Glutamatergic neuron (in vitro differentiated cells): ENCODE measurements around the gene DEAF1. TPM values are rescaled to one million over a fixed set of nuclear protein-coding genes. Genes with fewer than 3 reads are reported as not detected.

Experiments used
- DNase-seq: peaks from one replicate; pipeline ENCODE4 v3.0.0; 2022
- H3K27ac Mint-ChIP-seq: one replicate; pipeline ENCODE4 v1.8.0; 2020; ENCODE audit warnings: mild to moderate bottlenecking, mixed read lengths, inconsistent platforms; ENCODE audit not compliant: unreplicated experiment
- H3K27me3 Mint-ChIP-seq: one replicate; pipeline ENCODE4 v1.8.0; 2020; ENCODE audit warnings: mild to moderate bottlenecking, moderate library complexity, mixed read lengths, inconsistent platforms; ENCODE audit not compliant: unreplicated experiment
- H3K36me3 Mint-ChIP-seq: one replicate; pipeline ENCODE4 v1.8.0; 2020; ENCODE audit warnings: mild to moderate bottlenecking, mixed read lengths, inconsistent platforms; ENCODE audit not compliant: unreplicated experiment
- H3K4me1 Mint-ChIP-seq: one replicate; pipeline ENCODE4 v1.8.0; 2020; ENCODE audit warnings: mild to moderate bottlenecking, low read depth, mixed read lengths, inconsistent platforms; ENCODE audit not compliant: unreplicated experiment
- H3K4me3 Mint-ChIP-seq: one replicate; pipeline ENCODE4 v1.8.0; 2020; ENCODE audit warnings: mild to moderate bottlenecking, mixed read lengths, inconsistent platforms; ENCODE audit not compliant: unreplicated experiment
- H3K9me3 Mint-ChIP-seq: one replicate; pipeline ENCODE4 v1.8.0; 2020; ENCODE audit warnings: mild to moderate bottlenecking, moderate library complexity, mixed read lengths, inconsistent platforms; ENCODE audit not compliant: unreplicated experiment
- total RNA-seq: library from RNA; stranded (reverse); fragmentation: NEBNext Ultra II Directional; extraction: Animal tissue kit (Norgen Biotek cat#: 25700); gene quantifications from one replicate; pipeline ENCODE4 v1.2.1, GENCODE V29; 2021; ENCODE audit not compliant: unreplicated experiment
- TF ChIP-seq, protein P1 (sequence below): fragments of 200-600 bp; sonication (generic); IDR thresholded peaks from one replicate; pipeline ENCODE4 v1.5.0; 2021; ENCODE audit not compliant: partially characterized antibody, unreplicated experiment

DEAF1 gene
- total RNA-seq, 1 donor from 2014 or later = 51.5 TPM

DNA sequence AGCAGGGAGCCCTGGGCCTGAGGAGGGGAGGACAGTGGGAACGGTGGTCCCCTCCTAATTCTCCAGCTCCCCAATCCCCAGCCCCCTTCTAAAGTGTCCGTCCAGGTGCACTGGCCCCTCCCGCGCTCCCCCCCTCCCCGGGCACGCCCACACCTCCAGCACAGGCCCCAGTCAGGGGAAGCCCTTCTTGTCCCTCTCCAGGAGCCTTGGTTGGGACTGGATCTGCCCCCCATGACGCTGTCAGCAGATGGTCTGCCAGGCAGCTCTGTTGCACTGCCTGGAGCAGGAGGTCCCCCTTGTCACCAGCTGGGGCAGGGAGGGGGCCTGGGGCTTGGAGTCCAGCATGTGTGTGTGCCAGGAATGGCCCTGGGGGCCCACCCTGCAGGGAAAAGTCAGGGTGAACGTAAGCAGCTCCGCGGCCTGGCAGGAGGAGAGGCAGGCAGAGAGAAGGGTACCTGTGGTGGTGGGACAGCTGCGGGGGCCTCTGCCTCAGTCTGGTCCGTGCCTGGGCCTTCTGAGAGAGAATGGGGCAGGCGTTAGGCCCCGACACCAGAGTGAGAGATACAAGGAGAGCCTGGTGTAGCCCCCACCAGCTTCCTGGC lies 80.9 kb downstream of the DEAF1 start:
- peaks cover 9% of the 10 kb centered on the region for H3K9me3 Mint-ChIP-seq
- H3K36me3 Mint-ChIP-seq = no peaks in the 10 kb centered on the region
- peaks cover 9% of the 10 kb centered on the region for H3K4me1 Mint-ChIP-seq
- TF ChIP-seq, protein P1, sequence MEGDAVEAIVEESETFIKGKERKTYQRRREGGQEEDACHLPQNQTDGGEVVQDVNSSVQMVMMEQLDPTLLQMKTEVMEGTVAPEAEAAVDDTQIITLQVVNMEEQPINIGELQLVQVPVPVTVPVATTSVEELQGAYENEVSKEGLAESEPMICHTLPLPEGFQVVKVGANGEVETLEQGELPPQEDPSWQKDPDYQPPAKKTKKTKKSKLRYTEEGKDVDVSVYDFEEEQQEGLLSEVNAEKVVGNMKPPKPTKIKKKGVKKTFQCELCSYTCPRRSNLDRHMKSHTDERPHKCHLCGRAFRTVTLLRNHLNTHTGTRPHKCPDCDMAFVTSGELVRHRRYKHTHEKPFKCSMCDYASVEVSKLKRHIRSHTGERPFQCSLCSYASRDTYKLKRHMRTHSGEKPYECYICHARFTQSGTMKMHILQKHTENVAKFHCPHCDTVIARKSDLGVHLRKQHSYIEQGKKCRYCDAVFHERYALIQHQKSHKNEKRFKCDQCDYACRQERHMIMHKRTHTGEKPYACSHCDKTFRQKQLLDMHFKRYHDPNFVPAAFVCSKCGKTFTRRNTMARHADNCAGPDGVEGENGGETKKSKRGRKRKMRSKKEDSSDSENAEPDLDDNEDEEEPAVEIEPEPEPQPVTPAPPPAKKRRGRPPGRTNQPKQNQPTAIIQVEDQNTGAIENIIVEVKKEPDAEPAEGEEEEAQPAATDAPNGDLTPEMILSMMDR = no peak
- peaks cover 10% of the 10 kb centered on the region for H3K27me3 Mint-ChIP-seq
- no peak overlapping the region for H3K27ac Mint-ChIP-seq
- peak overlapping the region; percentile 59 for H3K4me3 Mint-ChIP-seq
- DNase-seq = no peak

DNA sequence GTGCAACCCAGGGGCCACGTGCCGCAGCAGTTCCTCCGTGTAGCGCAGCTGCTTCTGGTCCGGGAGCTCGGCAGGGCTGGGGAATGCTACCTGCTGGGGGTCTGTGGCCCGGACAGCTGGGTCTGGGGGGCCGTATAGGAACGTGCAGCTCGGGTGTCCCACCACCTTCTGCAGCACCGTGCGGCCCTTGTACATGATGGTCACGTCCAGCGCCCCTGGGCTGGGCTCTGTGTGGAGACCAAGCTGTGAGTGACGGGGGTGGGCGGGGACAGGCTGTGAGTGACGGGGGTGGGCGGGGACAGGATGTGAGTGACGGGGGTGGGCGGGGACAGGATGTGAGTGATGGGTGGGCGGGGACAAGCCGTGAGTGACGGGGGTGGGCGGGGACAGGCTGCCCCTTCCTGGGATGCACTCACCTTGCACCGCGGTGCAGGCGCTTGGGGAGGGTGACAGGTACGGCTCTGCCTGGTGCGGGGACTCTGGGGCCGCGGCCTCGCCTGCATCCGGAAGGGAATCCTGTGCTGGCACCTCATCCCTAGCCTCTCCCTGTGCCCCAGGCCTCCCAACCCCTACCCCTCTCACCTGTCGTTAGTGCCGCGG lies 81.6 kb downstream of the DEAF1 start:
- no peak overlapping the region for H3K27ac Mint-ChIP-seq
- peaks cover 10% of the 10 kb centered on the region for H3K27me3 Mint-ChIP-seq
- peak; percentile 68 for DNase-seq
- TF ChIP-seq, protein P1 = no peak
- H3K36me3 Mint-ChIP-seq = no peaks in the 10 kb centered on the region
- no peak overlapping the region for H3K4me3 Mint-ChIP-seq
- H3K9me3 Mint-ChIP-seq = peaks cover 10% of the 10 kb centered on the region
- H3K4me1 Mint-ChIP-seq = peaks cover 9% of the 10 kb centered on the region

DNA sequence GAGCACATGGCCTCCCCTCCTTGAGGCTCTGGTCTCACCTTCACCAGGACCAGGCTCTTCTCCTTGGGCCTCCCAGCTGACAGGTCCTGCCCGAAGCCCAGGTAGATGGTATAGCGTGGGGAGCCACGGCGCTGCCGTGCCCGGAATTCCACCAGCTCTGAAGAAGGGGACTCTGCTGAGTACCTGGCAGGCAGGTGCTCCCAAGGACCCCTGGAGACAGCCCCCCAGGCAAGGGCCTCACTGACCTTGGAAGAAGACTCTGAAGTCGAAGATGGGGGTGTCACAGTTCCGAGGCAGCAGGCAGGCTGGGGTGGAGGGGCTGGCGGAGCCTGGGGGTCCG lies 82.1 kb downstream of the DEAF1 start:
- H3K4me1 Mint-ChIP-seq = peaks cover 9% of the 10 kb centered on the region
- peaks cover 8% of the 10 kb centered on the region for H3K27me3 Mint-ChIP-seq
- peak overlapping the region; percentile 28 for H3K27ac Mint-ChIP-seq
- peaks cover 10% of the 10 kb centered on the region for H3K9me3 Mint-ChIP-seq
- H3K36me3 Mint-ChIP-seq = no peaks in the 10 kb centered on the region
- H3K4me3 Mint-ChIP-seq = no peak overlapping the region
- DNase-seq = no peak
- TF ChIP-seq, protein P1 = no peak

DNA sequence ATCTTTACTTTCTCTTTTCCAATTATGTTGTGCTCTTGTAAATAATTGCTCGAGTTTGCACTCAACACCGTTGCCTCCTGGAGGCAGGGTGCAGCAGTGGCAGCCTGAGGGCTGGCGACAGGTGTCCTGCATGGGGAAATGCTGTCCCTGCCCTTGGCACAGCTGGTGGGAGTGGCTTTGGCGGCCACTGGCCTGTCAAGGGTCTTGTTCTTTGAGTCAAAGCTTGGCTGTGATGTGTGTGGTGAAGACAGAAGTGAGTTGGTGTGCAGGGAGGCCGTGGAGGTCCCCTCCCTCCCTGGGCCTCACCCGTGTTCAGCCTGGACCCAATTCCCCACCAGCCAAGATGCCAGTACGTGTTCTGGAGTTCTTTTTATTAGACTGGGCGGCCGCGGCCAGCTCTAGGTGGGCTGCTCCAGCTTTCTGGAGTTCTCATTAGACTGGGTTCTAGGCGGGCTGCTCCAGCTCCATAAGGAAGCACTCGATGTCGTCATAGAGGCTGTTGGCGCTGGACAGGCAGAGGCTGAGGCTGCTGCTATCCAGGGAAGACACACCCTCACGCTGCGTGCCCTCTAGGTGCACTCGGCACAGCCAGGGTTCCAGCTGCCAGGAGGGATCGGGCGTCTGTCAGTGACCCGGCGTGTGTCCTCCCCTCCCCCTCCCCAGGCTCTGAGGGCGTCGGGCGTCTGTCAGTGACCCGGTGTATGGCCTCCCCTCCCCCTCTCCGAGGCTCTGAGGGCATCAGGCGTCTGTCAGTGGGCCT lies 82.6 kb downstream of the DEAF1 start:
- no peaks in the 10 kb centered on the region for H3K36me3 Mint-ChIP-seq
- peaks cover 9% of the 10 kb centered on the region for H3K4me1 Mint-ChIP-seq
- peaks cover 10% of the 10 kb centered on the region for H3K9me3 Mint-ChIP-seq
- TF ChIP-seq, protein P1 = peak; percentile 39
- H3K27me3 Mint-ChIP-seq = peaks cover 8% of the 10 kb centered on the region
- H3K4me3 Mint-ChIP-seq = peak overlapping the region; percentile 57
- peak; percentile 63 for DNase-seq
- peak overlapping the region; percentile 84 for H3K27ac Mint-ChIP-seq
